Gastrocnemius medialis (tissue), 4 donors: ENCODE results near the gene GOLGA8M.
"Not testable (repeated sequence)": the region's sequence is repeated elsewhere in the genome, so short reads cannot be mapped to it uniquely, and the experiment has no call there.

Experiments used
- POLR2A ChIP-seq, 2 donors: fragments of 450-650 bp; IDR thresholded peaks; one replicate each; pipeline ENCODE4 v1.6.1; 2017; ENCODE audit warnings: antibody characterized with exemption in 2 of 2, mild to moderate bottlenecking in 2 of 2, moderate library complexity in 2 of 2
- TF ChIP-seq, protein P1 (sequence below), 5 experiments: fragments of 450-650 bp in 3 of 5; fragments of 200-600 bp in 2 of 5; sonication (generic) in 2 of 5; IDR thresholded peaks in 4 of 5; conservative IDR thresholded peaks in 1 of 5; 1 replicate in 4 of 5; 2 replicates in 1 of 5; pipeline ENCODE4 v1.5.1; 2016 to 2019; ENCODE audit warnings: antibody characterized with exemption in 5 of 5, mild to moderate bottlenecking in 3 of 5, moderate library complexity in 3 of 5

DNA sequence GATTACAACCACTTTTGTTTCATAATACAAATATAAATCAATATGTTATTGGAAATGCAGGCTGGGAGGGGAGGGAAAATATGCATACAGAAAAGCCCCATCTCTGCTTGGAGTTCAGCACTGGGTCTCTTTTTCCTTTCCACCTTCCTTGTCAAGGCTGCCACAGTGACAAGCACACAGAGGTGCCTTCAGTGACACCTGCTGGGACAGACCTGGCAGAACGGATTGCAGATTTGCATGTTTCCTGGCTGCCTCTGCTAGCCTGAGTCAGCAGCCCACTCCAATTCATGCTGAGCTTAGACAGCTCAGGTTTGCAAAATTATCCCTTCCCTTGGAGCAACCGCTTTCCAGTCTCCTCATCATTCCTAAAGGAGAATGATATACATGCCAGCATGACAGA is 15.8 kb upstream of the GOLGA8M start:
- TF ChIP-seq, protein P1, sequence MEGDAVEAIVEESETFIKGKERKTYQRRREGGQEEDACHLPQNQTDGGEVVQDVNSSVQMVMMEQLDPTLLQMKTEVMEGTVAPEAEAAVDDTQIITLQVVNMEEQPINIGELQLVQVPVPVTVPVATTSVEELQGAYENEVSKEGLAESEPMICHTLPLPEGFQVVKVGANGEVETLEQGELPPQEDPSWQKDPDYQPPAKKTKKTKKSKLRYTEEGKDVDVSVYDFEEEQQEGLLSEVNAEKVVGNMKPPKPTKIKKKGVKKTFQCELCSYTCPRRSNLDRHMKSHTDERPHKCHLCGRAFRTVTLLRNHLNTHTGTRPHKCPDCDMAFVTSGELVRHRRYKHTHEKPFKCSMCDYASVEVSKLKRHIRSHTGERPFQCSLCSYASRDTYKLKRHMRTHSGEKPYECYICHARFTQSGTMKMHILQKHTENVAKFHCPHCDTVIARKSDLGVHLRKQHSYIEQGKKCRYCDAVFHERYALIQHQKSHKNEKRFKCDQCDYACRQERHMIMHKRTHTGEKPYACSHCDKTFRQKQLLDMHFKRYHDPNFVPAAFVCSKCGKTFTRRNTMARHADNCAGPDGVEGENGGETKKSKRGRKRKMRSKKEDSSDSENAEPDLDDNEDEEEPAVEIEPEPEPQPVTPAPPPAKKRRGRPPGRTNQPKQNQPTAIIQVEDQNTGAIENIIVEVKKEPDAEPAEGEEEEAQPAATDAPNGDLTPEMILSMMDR (IDR thresholded peaks at IDR 0.05 in 4 of 5, conservative IDR thresholded peaks at IDR 0.05 in 1 of 5), result not testable (repeated sequence)
- not testable (repeated sequence) for TF ChIP-seq POLR2A (IDR thresholded peaks at IDR 0.05)
